ENCODE measurements around the gene CUL1.
A peak's percentile ranks its signal among the peaks of the same experiment; 100 is the strongest.

The CUL1 gene

DNA sequence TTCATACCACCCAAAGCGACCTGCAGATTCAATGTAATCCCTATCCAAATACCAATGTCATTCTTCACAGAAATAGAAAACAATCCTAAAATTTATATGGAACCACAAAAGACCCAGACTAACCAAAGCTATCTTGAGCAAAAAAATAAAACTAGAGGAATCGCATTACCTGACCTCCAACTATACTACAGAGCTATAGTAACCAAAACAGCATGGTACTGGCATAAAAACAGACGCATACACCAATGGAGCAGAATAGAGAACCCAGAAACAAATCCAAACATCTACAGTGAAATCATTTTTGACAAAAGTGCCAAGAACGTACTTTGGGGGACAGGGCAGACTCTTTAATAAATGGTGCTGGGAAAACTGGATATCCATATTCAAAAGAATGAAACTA is 16.9 kb upstream of the CUL1 start:
- H3K4me3 ChIP-seq (replicated peaks; ENCODE audit: low read depth, low read length) = no peak overlapping the region
- DNase-seq (ENCODE audit: low read depth) = no peak
- TF ChIP-seq, protein P1, sequence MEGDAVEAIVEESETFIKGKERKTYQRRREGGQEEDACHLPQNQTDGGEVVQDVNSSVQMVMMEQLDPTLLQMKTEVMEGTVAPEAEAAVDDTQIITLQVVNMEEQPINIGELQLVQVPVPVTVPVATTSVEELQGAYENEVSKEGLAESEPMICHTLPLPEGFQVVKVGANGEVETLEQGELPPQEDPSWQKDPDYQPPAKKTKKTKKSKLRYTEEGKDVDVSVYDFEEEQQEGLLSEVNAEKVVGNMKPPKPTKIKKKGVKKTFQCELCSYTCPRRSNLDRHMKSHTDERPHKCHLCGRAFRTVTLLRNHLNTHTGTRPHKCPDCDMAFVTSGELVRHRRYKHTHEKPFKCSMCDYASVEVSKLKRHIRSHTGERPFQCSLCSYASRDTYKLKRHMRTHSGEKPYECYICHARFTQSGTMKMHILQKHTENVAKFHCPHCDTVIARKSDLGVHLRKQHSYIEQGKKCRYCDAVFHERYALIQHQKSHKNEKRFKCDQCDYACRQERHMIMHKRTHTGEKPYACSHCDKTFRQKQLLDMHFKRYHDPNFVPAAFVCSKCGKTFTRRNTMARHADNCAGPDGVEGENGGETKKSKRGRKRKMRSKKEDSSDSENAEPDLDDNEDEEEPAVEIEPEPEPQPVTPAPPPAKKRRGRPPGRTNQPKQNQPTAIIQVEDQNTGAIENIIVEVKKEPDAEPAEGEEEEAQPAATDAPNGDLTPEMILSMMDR (IDR thresholded peaks at IDR 0.05; ENCODE audit: low read length, missing control alignments) = no peak

DNA sequence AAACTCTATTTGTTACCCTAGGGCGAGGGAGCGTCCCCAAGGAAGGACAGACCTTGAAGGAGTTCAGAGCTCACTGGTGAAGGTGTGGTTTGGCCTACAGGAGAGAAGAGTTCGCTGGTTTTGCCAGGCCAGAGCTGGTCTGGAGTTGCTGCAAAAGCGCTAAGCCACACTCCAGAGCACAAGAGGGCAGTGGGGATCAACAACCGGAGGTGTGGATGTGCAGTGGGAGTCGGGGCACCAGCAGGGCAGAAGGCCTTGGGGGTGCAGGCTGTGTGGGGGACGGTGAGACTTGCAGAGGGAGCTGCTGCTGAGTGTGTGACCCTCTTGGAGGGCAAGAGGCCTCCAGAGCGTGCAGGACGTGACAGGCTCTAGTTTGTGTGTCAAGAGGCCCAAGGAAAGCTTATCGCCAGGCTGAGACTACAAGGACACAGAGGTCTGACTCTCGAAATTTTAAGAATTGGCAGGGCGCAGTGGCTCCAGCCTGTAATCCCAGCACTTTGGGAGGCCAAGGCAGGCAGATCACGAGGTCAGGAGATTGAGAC is 14.3 kb upstream of the CUL1 start:
- no peak overlapping the region for H3K4me3 ChIP-seq (replicated peaks; ENCODE audit: low read depth, low read length)
- no peak for DNase-seq (ENCODE audit: low read depth)
- TF ChIP-seq, protein P1 (IDR thresholded peaks at IDR 0.05; ENCODE audit: low read length, missing control alignments) = no peak

DNA sequence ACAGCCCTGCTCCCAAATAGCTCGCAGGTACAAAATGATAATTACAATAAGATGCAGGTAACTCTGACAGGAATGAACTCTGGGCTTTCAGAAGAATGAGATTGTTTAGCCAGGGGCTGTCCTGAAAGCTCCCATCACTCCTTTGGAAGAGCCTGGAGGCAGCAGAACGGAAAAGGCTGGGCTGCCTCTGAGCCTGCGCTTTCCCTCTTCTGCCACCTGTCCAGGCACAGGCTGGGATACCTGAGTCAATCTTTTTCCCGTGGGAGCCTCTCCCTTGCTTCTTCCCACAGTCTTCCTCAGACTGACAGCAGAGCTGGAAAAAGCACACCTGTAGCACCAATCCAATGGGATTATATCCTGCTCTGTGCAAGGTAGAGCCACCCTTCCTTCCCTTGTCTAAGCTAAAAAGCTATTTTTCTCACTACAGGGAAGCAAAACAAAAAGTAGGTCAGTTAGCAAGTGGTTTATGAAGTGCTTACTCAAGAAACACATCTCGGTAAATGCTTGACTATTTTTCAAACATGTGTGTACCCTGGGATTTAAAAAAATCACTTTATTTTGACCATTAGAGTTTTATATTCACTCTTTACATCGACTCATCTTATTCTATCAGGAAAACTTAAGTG is 12.3 kb upstream of the CUL1 start:
- H3K4me3 ChIP-seq (replicated peaks; ENCODE audit: low read depth, low read length) = no peak overlapping the region
- TF ChIP-seq, protein P1 (IDR thresholded peaks at IDR 0.05; ENCODE audit: low read length, missing control alignments) = no peak
- DNase-seq (ENCODE audit: low read depth) = no peak

DNA sequence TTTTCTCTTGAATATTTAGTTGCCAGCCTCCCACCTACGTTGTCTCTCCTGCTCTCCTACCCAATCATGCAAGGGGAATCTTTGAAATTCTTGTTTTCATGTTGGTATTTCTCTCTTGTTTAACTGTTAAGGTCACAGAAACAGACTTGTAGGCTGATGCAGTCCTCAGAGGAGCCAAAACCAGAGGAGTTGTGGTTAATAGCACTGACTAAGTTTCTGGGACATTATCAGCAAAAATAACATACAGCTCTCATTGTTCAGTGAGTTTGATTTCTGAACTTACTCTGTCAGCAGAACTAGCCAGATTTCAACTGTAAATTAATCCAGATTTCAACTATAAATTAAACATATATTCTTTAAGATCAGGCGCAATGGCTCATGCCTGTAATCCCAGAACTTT is 11.1 kb upstream of the CUL1 start:
- DNase-seq (ENCODE audit: low read depth) = peak; percentile 21
- TF ChIP-seq, protein P1 (IDR thresholded peaks at IDR 0.05; ENCODE audit: low read length, missing control alignments) = no peak
- no peak overlapping the region for H3K4me3 ChIP-seq (replicated peaks; ENCODE audit: low read depth, low read length)

DNA sequence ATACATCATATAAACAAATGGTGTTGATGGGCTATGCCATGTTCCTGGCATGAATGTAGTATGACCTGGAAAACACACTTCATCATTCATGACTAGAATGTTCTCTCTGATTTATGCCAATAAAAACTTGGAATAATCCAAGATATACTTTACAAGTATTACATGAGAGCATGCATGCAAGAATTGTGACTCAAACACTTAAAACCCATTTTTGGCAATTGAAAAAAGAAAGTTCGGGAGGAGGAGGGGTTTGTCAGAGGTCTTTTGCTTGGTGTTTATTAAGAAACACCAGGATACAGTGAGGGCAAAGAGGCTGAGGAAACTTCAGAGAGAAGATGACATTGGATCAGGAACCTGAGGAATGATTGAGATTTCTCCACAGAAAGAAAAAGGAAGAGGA is 10.2 kb upstream of the CUL1 start:
- DNase-seq (ENCODE audit: low read depth) = no peak
- TF ChIP-seq, protein P1 (IDR thresholded peaks at IDR 0.05; ENCODE audit: low read length, missing control alignments) = no peak
- no peak overlapping the region for H3K4me3 ChIP-seq (replicated peaks; ENCODE audit: low read depth, low read length)

DNA sequence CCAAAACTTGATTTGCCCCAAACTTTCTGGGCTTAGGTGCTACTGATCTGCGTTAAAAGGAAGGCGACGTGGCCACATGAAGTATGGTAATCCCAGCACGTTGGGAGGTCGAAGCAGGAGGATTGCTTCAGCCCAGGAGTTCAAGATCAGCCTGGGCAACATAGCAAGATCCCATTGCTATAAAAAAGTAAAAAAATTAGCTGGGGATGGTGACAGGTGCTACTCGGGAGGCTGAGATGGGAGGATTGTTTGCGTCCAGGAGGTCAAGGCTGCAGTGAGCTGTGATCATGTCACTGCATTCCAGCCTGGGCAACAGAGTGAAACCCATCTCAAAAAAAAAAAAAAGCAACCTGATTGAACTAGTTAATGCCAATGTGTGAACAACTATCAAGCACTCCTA is 5.1 kb upstream of the CUL1 start:
- H3K4me3 ChIP-seq (replicated peaks; ENCODE audit: low read depth, low read length) = no peak overlapping the region
- TF ChIP-seq, protein P1 (IDR thresholded peaks at IDR 0.05; ENCODE audit: low read length, missing control alignments) = no peak
- DNase-seq (ENCODE audit: low read depth) = no peak

DNA sequence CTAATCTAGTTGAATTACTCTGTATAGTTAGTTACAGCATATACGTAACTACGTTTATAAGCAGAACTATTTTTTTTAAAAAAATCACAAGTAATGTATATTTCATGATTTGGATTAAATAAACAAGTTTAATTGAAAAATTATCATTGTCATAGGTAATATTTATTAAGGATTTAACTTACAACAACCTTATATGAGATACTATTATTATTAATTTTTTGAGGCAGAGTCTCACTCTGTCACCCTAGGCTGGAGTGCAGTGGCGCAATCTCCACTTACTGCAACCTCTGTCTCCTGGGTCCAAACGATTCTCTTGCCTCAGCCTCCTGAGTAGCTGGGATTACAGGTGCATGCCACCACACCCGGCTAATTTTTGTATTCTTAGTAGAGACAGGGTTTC is 4.1 kb upstream of the CUL1 start:
- TF ChIP-seq, protein P1 (IDR thresholded peaks at IDR 0.05; ENCODE audit: low read length, missing control alignments) = no peak
- DNase-seq (ENCODE audit: low read depth) = no peak
- H3K4me3 ChIP-seq (replicated peaks; ENCODE audit: low read depth, low read length) = no peak overlapping the region
